H1 (cell line): ENCODE data around the gene HYDIN. TPM values are rescaled to one million over a fixed set of nuclear protein-coding genes. Genes with fewer than 3 reads are reported as not detected.
"Not testable (repeated sequence)": the region's sequence is repeated elsewhere in the genome, so short reads cannot be mapped to it uniquely, and the experiment has no call there.

Source experiments
- CTCF ChIA-PET: fragments of 300-600 bp; sonication (Branson Sonifier 250); formaldehyde crosslinking; loops from one replicate; lab custom pipeline; 2021; ENCODE audit not compliant: partially characterized antibody; lab: Charles Lee
- POLR2A ChIA-PET: fragments of 300-600 bp; sonication (Branson Sonifier 250); formaldehyde crosslinking; loops from one replicate; lab custom pipeline; 2021; ENCODE audit warnings: inconsistent platforms; ENCODE audit not compliant: partially characterized antibody; lab: Charles Lee
- DNase-seq, 2 experiments: peaks; one replicate each; pipeline versions ENCODE4 v3.0.0 to v3.0.0-alpha.2; 2010 to 2022; ENCODE audit warnings: low spot score in 2 of 2, low read depth in 1 of 2, mixed read lengths in 1 of 2
- FAIRE-seq: peaks from 2 replicates; lab custom pipeline; 2011; peaks lifted over from hg19 to GRCh38; lab: Jason Lieb, UNC
- H2AFZ ChIP-seq: 2 replicates; pipeline ENCODE4 v1.8.1; 2012; ENCODE audit warnings: low read length, inconsistent platforms
- H2AK5ac ChIP-seq: 2 replicates; pipeline ENCODE4 v1.6.1; 2013; ENCODE audit warnings: low read depth, low read length
- H2BK120ac ChIP-seq: replicated peaks from 2 replicates; pipeline ENCODE3; 2013; ENCODE audit warnings: low read depth, low read length, inconsistent platforms
- H2BK12ac ChIP-seq: 2 replicates; pipeline ENCODE4 v1.6.1; 2013; ENCODE audit warnings: low read depth, low read length
- H2BK15ac ChIP-seq: 2 replicates; pipeline ENCODE4 v1.6.1; 2013; ENCODE audit warnings: low read length
- H2BK20ac ChIP-seq: 2 replicates; pipeline ENCODE4 v1.6.1; 2013; ENCODE audit warnings: low read length
- H2BK5ac ChIP-seq: 2 replicates; pipeline ENCODE4 v1.6.1; 2013; ENCODE audit warnings: low read depth, low read length
- H3K14ac ChIP-seq: 2 replicates; pipeline ENCODE4 v1.6.1; 2013; ENCODE audit warnings: inconsistent platforms; ENCODE audit not compliant: insufficient read length
- H3K18ac ChIP-seq: 2 replicates; pipeline ENCODE4 v1.6.1; 2013; ENCODE audit warnings: low read length; ENCODE audit errors: extremely low read depth
- H3K23ac ChIP-seq: 2 replicates; pipeline ENCODE4 v1.6.1; 2013; ENCODE audit warnings: inconsistent platforms; ENCODE audit not compliant: insufficient read length
- H3K23me2 ChIP-seq: 2 replicates; pipeline ENCODE4 v1.6.1; 2013; ENCODE audit warnings: low read depth, low read length
- H3K27ac ChIP-seq: 2 replicates; pipeline ENCODE4 v1.6.1; 2011; ENCODE audit warnings: low read depth, low read length, inconsistent platforms
- H3K27me3 ChIP-seq, 4 experiments: replicated peaks in 1 of 4; 1 replicate in 1 of 4; 2 replicates in 3 of 4; pipeline versions ENCODE4 v1.6.1 to v1.8.1; 2011 to 2013; ENCODE audit warnings: low read length in 3 of 4, mild to moderate bottlenecking in 3 of 4, inconsistent platforms in 2 of 4, mixed read lengths in 2 of 4, moderate library complexity in 1 of 4; ENCODE audit not compliant: control insufficient read depth in 3 of 4, insufficient read depth in 3 of 4; ENCODE audit errors: extremely low read depth in 1 of 4
- H3K36me3 ChIP-seq, 4 experiments: 2 replicates each; pipeline versions ENCODE4 v1.6.1 to v1.8.1; 2011 to 2013; ENCODE audit warnings: mild to moderate bottlenecking in 4 of 4, low read length in 3 of 4, moderate library complexity in 2 of 4, control low read depth in 1 of 4, inconsistent platforms in 1 of 4; ENCODE audit not compliant: insufficient read depth in 4 of 4, control insufficient read depth in 2 of 4
- H3K4ac ChIP-seq: replicated peaks from 2 replicates; pipeline ENCODE3; 2013; ENCODE audit warnings: low read length, low read depth, mixed read lengths, inconsistent platforms; ENCODE audit not compliant: insufficient read length
- H3K4me1 ChIP-seq, 4 experiments: replicated peaks in 1 of 4; 1 replicate in 1 of 4; 2 replicates in 3 of 4; pipeline versions ENCODE4 v1.6.1 to v1.8.1; 2011 to 2013; ENCODE audit warnings: low read length in 3 of 4, inconsistent platforms in 2 of 4, mixed read lengths in 1 of 4; ENCODE audit not compliant: insufficient read depth in 4 of 4, control insufficient read depth in 3 of 4
- H3K4me2 ChIP-seq, 2 experiments: 2 replicates each; pipeline versions ENCODE4 v1.6.1 to v1.8.1; 2011 to 2013; ENCODE audit warnings: low read depth in 2 of 2, low read length in 2 of 2, control low read depth in 1 of 2, inconsistent platforms in 1 of 2, mild to moderate bottlenecking in 1 of 2; ENCODE audit not compliant: insufficient read depth in 1 of 2
- H3K4me3 ChIP-seq, 4 experiments: fragments of 200-600, 300-600 bp in 1 of 4; sonication (generic), shearing (Covaris generic), sonication (Bioruptor Twin) in 1 of 4; 2 replicates each; pipeline versions ENCODE4 v1.5.1 to v1.8.1; 2011 to 2016; ENCODE audit warnings: low read length in 4 of 4, low read depth in 3 of 4, control low read depth in 2 of 4, inconsistent platforms in 2 of 4, mild to moderate bottlenecking in 2 of 4, mixed read lengths in 1 of 4, moderate library complexity in 1 of 4; ENCODE audit not compliant: insufficient read depth in 2 of 4; ENCODE audit errors: extremely low read depth in 1 of 4
- H3K56ac ChIP-seq: replicated peaks from 2 replicates; pipeline ENCODE3; 2013; ENCODE audit warnings: low read depth, mild to moderate bottlenecking, mixed read lengths, low read length, inconsistent platforms; ENCODE audit not compliant: insufficient read length
- H3K79me1 ChIP-seq: 2 replicates; pipeline ENCODE4 v1.6.1; 2013; ENCODE audit warnings: low read depth, low read length, control low read depth
- H3K79me2 ChIP-seq, 2 experiments: 2 replicates each; pipeline versions ENCODE4 v1.6.1 to v1.8.1; 2012 to 2013; ENCODE audit warnings: low read length in 2 of 2, mild to moderate bottlenecking in 2 of 2, inconsistent platforms in 1 of 2; ENCODE audit not compliant: insufficient read depth in 2 of 2, control insufficient read depth in 1 of 2
- H3K9ac ChIP-seq, 4 experiments: replicated peaks in 1 of 4; 1 replicate in 1 of 4; 2 replicates in 3 of 4; pipeline versions ENCODE4 v1.6.1 to v1.8.1; 2011 to 2013; ENCODE audit warnings: low read depth in 3 of 4, low read length in 3 of 4, control low read depth in 2 of 4, mild to moderate bottlenecking in 2 of 4, moderate library complexity in 2 of 4, inconsistent platforms in 1 of 4; ENCODE audit errors: extremely low read depth in 1 of 4
- H3K9me3 ChIP-seq, 2 experiments: 2 replicates each; pipeline versions ENCODE4 v1.6.1 to v1.8.1; 2012 to 2013; ENCODE audit warnings: mild to moderate bottlenecking in 2 of 2, moderate library complexity in 2 of 2, control low read depth in 1 of 2, inconsistent platforms in 1 of 2, low read depth in 1 of 2, low read length in 1 of 2, mixed read lengths in 1 of 2; ENCODE audit not compliant: insufficient read depth in 2 of 2
- H4K20me1 ChIP-seq, 2 experiments: replicated peaks in 1 of 2; 2 replicates each; pipeline versions ENCODE3 to v1.8.1; 2011 to 2013; ENCODE audit warnings: inconsistent platforms in 2 of 2, low read length in 2 of 2, mild to moderate bottlenecking in 1 of 2; ENCODE audit not compliant: insufficient read depth in 2 of 2, control insufficient read depth in 1 of 2
- H4K5ac ChIP-seq: 2 replicates; pipeline ENCODE4 v1.6.1; 2013; ENCODE audit warnings: low read length, low read depth, mixed read lengths, inconsistent platforms; ENCODE audit not compliant: insufficient read length
- H4K8ac ChIP-seq: 2 replicates; pipeline ENCODE4 v1.8.0; 2013; ENCODE audit warnings: mild to moderate bottlenecking, moderate library complexity, low read length, inconsistent platforms; ENCODE audit not compliant: insufficient read depth; ENCODE audit errors: extremely low read depth
- H4K91ac ChIP-seq: replicated peaks from 2 replicates; pipeline ENCODE3; 2013; ENCODE audit warnings: low read length, mixed read lengths, inconsistent platforms; ENCODE audit not compliant: insufficient read length
- SRF ChIP-seq: IDR thresholded peaks from 2 replicates; pipeline ENCODE4 v1.6.1; 2011; ENCODE audit warnings: mild to moderate bottlenecking, low read depth, low read length, moderate library complexity
- WGBS, 2 experiments: shearing (Covaris generic) in 1 of 2; methylation state at CpG; one replicate each; pipeline versions ENCODE4 v1.1.6 to v1.1.7; 2013 to 2015; ENCODE audit warnings: low lambda C conversion rate in 2 of 2, mixed read lengths in 2 of 2, inconsistent platforms in 1 of 2, low coverage in 1 of 2, missing lambda C conversion rate in 1 of 2; ENCODE audit not compliant: insufficient replicate concordance in 2 of 2, insufficient coverage in 1 of 2, insufficient read length in 1 of 2; ENCODE audit errors: extremely low coverage in 1 of 2, missing lambda C conversion rate in 1 of 2; 5-methylcytosine and 5-hydroxymethylcytosine counted together
- polyA plus RNA-seq, 7 experiments: library from polyadenylated mRNA; depleted of rRNA in 3 of 7; stranded (reverse) in 5 of 7; unstranded in 2 of 7; fragments of >200 nt in 5 of 7; fragments of 200-250 nt in 2 of 7; gene quantifications; 1 replicate in 5 of 7; 2 replicates in 1 of 7; 4 replicates in 1 of 7; pipeline versions ENCODE4 v1.2.1 to v1.2.3, GENCODE V29; 2011 to 2013; ENCODE audit warnings: missing spikeins in 2 of 7, mixed read lengths in 2 of 7
- total RNA-seq: library from RNA; stranded (reverse); fragmentation: NEBNext Ultra II Directional; extraction: Animal tissue kit (Norgen Biotek cat#: 25700); gene quantifications from 2 replicates; pipeline ENCODE4 v1.2.1, GENCODE V29; 2021

The HYDIN gene
- total and polyA plus RNA-seq, 2 of the 8 experiments (the other 6 are each of a cell fraction or from before 2014, with no cell fraction given): 1.1 to 1.8 TPM

DNA sequence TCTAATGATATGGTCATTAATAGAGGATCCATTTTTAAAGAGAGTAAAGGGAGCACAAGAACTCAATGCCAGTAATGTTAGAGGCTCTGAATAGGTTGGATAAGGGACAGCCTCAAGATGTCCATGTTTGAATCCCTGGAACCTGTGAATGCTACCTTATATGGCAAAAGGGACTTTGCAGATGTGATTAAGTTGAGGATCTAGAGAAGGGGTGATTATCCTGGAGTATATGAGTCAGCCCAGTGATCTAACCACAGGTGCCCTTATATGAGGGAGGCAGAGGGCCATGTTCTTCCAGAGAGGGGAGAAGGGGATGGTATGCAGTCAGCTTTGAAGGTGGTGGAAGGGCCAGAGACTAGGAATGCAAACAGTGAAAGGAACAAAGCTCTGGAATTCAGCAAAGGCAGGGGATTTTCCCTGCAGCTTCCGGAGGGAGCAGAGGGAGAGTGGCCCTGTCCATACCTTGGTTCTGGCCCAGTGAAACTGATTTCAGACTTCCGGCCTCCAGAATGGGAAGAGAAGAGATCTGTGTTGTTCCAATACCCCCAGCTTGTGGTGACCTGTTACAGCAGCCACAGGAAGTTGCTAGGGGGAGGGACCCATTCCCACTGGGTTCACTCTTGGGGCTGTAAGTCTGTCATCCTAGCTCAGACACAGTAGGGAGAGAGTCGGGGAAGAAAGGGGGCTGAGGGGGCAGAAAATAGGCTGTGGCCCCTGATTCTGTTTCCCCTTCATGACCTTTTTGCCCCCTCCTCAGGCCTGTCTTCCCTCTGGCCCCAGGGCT is 220.9 kb downstream of the HYDIN start:
- not testable (repeated sequence) for H3K79me2 ChIP-seq, H3K14ac ChIP-seq, H2BK120ac ChIP-seq, H4K91ac ChIP-seq, H3K18ac ChIP-seq, H2AFZ ChIP-seq, H2BK12ac ChIP-seq, H3K27ac ChIP-seq, H3K36me3 ChIP-seq, H4K5ac ChIP-seq
- FAIRE-seq: peak; percentile 79
- peak; percentile 63; the same call in 1 of the 2 replicates for TF ChIP-seq SRF
- TF ChIP-seq, all 59 proteins: peak for 1; not testable (repeated sequence) for 58
- H3K27me3 ChIP-seq, H3K23me2 ChIP-seq, H3K79me1 ChIP-seq, H3K4me2 ChIP-seq, H3K4me1 ChIP-seq, CTCF ChIA-PET, H2AK5ac ChIP-seq, H2BK5ac ChIP-seq, DNase-seq, H3K4me3 ChIP-seq, H2BK15ac ChIP-seq, H3K56ac ChIP-seq, H3K4ac ChIP-seq, H3K9me3 ChIP-seq, H4K20me1 ChIP-seq, H2BK20ac ChIP-seq, H3K9ac ChIP-seq, H4K8ac ChIP-seq, H3K23ac ChIP-seq, POLR2A ChIA-PET: not testable (repeated sequence)
- WGBS, 2 experiments: no CpG with 5 or more reads among the region's 3 CpGs
